Epithelial cell of prostate (primary cell): Measurements from ENCODE around the gene CENPX.
A peak's percentile ranks its signal among the peaks of the same experiment; 100 is the strongest.

Experiments
- DNase-seq: peaks from one replicate; pipeline ENCODE4 v3.0.0-alpha.2; 2011; ENCODE audit warnings: low read depth, low spot score
- H3K27ac ChIP-seq: fragments of 450-650 bp; 2 replicates; pipeline ENCODE4 v1.5.1; 2017; ENCODE audit warnings: mild to moderate bottlenecking

The CENPX gene

GRCh38 chr17:82028246-82028645 is 5.6 kb upstream of the CENPX start:
- no peak for DNase-seq

GRCh38 chr17:82025401-82026107 is 2.9 kb upstream of the CENPX start:
- no peak overlapping the region for H3K27ac ChIP-seq
- DNase-seq = no peak

More at GRCh38 chr17:82028246-82028645, 5.6 kb upstream of the CENPX start:
- H3K27ac ChIP-seq = no peak overlapping the region

GRCh38 chr17:82024859-82025258 is 2.2 kb upstream of the CENPX start:
- no peak overlapping the region for H3K27ac ChIP-seq
- no peak for DNase-seq

GRCh38 chr17:82023447-82024241 is 966 bp upstream of the CENPX start:
- DNase-seq = no peak
- H3K27ac ChIP-seq = no peak overlapping the region

- H3K27ac ChIP-seq = peak within 1 kb of the TSS; percentile 17
- peak; percentile 97 for DNase-seq
Measured at GRCh38 chr17:82022981-82023446, 336 bp upstream of the CENPX start, which contains the start of gene LRRC45. Gene LRRC45 (plus strand): TSS chr17:82023305. CDS start chr17:82023644, 339 bp downstream.

- no peak for DNase-seq
- peak overlapping the region; percentile 17 for H3K27ac ChIP-seq
Measured at GRCh38 chr17:82021900-82022309, 773 bp downstream of the CENPX start.

- peak overlapping the region; percentile 17 for H3K27ac ChIP-seq
- no peak for DNase-seq
Measured at GRCh38 chr17:82021107-82021899, 1.4 kb downstream of the CENPX start.

GRCh38 chr17:82020572-82021106 is 2.0 kb downstream of the CENPX start:
- no peak overlapping the region for H3K27ac ChIP-seq
- DNase-seq = no peak

- no peak for DNase-seq
- H3K27ac ChIP-seq = no peak overlapping the region
Measured at GRCh38 chr17:82019690-82020571, 2.7 kb downstream of the CENPX start.

- no peak overlapping the region for H3K27ac ChIP-seq
Measured at GRCh38 chr17:82018989-82019689, 3.5 kb downstream of the CENPX start.

GRCh38 chr17:82018152-82018988 is 4.3 kb downstream of the CENPX start:
- no peak for DNase-seq
- no peak overlapping the region for H3K27ac ChIP-seq

More at GRCh38 chr17:82018989-82019689, 3.5 kb downstream of the CENPX start:
- DNase-seq = no peak

GRCh38 chr17:82017612-82018151 is 5.0 kb downstream of the CENPX start:
- no peak for DNase-seq
- H3K27ac ChIP-seq = no peak overlapping the region

- H3K27ac ChIP-seq = no peak overlapping the region
- DNase-seq = no peak
Measured at GRCh38 chr17:82016875-82017459, 5.7 kb downstream of the CENPX start.

GRCh38 chr17:82016061-82016874 is 6.4 kb downstream of the CENPX start:
- DNase-seq = no peak
- H3K27ac ChIP-seq = no peak overlapping the region

- H3K27ac ChIP-seq = no peak overlapping the region
- no peak for DNase-seq
Measured at GRCh38 chr17:82015311-82015971, 7.2 kb downstream of the CENPX start.

GRCh38 chr17:82014971-82015310 is 7.7 kb downstream of the CENPX start:
- no peak overlapping the region for H3K27ac ChIP-seq
- DNase-seq = no peak
